Measurements from ENCODE around the gene RREB1. TPM values are rescaled to one million over a fixed set of nuclear protein-coding genes. Genes with fewer than 3 reads are reported as not detected.

The RREB1 gene
- total and polyA plus RNA-seq, 2 of the 4 experiments (the other 2 are of a cell fraction) = 8.4 to 14.5 TPM

GRCh38 chr6:7139835-7140470 lies 32.2 kb downstream of the RREB1 start:
- H4K8ac ChIP-seq (ENCODE audit: low read depth in 2 of 2, low read length in 2 of 2) = peak overlapping the region in 1 of 2 experiments; percentile 92; a peak in 1 of 4 replicates
- intact Hi-C loops (cut with micrococcal nuclease) (loop anchor here (10.0 kb wide), 1 partner anchor 415 kb away; no protein-coding TSS in a partner anchor), in situ Hi-C loops (cut with MboI; ENCODE audit: low sequenced_read_pairs) (no loop called here), dilution Hi-C loops (cut with HindIII; ENCODE audit: low sequenced_read_pairs, unreplicated experiment) (no loop called here)
- no peak overlapping the region for H3K9ac ChIP-seq (ENCODE audit: low read depth, low read length)
- no peak overlapping the region for H3K4ac ChIP-seq (ENCODE audit: low read depth, low read length)
- H2BK20ac ChIP-seq (ENCODE audit: low read depth, low read length) = no peak overlapping the region
- H2BK120ac ChIP-seq (ENCODE audit: low read depth, low read length) = no peak overlapping the region
- H3K9me1 ChIP-seq (ENCODE audit: insufficient read depth, low read length) = peaks cover 14% of the 10 kb centered on the region
- CTCF ChIA-PET = no interaction called here
- no peak overlapping the region for H3K27ac ChIP-seq (ENCODE audit: insufficient read depth, low read length)
- no peaks in the 10 kb centered on the region for H3K36me3 ChIP-seq (ENCODE audit: control insufficient read depth, insufficient read depth, low read length)
- H3K14ac ChIP-seq (replicated peaks; ENCODE audit: low read depth, low read length) = no peak overlapping the region
- H3K4me2 ChIP-seq (ENCODE audit: low read depth, low read length) = no peak overlapping the region; the same call in 1 of the 2 replicates
- peaks cover 22 to 67% of the 10 kb centered on the region in 2 experiments for H3K79me1 ChIP-seq (ENCODE audit: low read depth in 1 of 2, low read length in 2 of 2)
- DNase-seq (no peak), ATAC-seq (ENCODE audit: low read depth) (no peak)
- H3K9me3 ChIP-seq (ENCODE audit: control insufficient read depth, insufficient read depth, low read length) = no peaks in the 10 kb centered on the region
- H3K27me3 ChIP-seq (ENCODE audit: control insufficient read depth, insufficient read depth, low read length) = no peaks in the 10 kb centered on the region
- H3K18ac ChIP-seq (ENCODE audit: low read depth, low read length) = no peak overlapping the region
- H3K23ac ChIP-seq (ENCODE audit: low read depth, low read length) = peak overlapping the region; percentile 78; the same call in 1 of the 2 replicates
- no peak overlapping the region for H2AK9ac ChIP-seq (replicated peaks; ENCODE audit: low read depth, low read length, poor library complexity)
- H3K4me1 ChIP-seq (ENCODE audit: control insufficient read depth, insufficient read depth, low read length) = peaks cover 18% of the 10 kb centered on the region
- no peak overlapping the region for H4K91ac ChIP-seq (ENCODE audit: insufficient read depth, low read depth, low read length)
- WGBS, 2 experiments (ENCODE audit: extremely low coverage in 2 of 2, insufficient read length in 1 of 2) = no CpG with 5 or more reads among the region's 7 CpGs
- H4K20me1 ChIP-seq (ENCODE audit: insufficient read depth, low read length) = peaks cover 25% of the 10 kb centered on the region
- no peak overlapping the region for H2AFZ ChIP-seq (replicated peaks; ENCODE audit: low read length, poor library complexity)
- no peak overlapping the region for H3K56ac ChIP-seq (ENCODE audit: extremely low read depth, insufficient read depth, low read length)
- H3K4me3 ChIP-seq (ENCODE audit: insufficient read depth, low read depth, low read length) = no peak overlapping the region
- BruUV-seq (replicated peaks) = no TSS peak
- no peak overlapping the region for H4K5ac ChIP-seq (ENCODE audit: low read depth, low read length)
- peak overlapping the region; percentile 96 for H2BK5ac ChIP-seq (ENCODE audit: low read depth, low read length, poor library complexity, severe bottlenecking)
- H2AK5ac ChIP-seq (ENCODE audit: low read depth, low read length) = no peak overlapping the region
- TF ChIP-seq NFE2L2 (IDR thresholded peaks at IDR 0.05; ENCODE audit: low read depth, low read length) = no peak
- TF ChIP-seq, protein P1, sequence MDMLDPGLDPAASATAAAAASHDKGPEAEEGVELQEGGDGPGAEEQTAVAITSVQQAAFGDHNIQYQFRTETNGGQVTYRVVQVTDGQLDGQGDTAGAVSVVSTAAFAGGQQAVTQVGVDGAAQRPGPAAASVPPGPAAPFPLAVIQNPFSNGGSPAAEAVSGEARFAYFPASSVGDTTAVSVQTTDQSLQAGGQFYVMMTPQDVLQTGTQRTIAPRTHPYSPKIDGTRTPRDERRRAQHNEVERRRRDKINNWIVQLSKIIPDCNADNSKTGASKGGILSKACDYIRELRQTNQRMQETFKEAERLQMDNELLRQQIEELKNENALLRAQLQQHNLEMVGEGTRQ (IDR thresholded peaks at IDR 0.05; ENCODE audit: low read depth, low read length) = no peak
- H2BK15ac ChIP-seq (ENCODE audit: low read depth, low read length) = no peak overlapping the region
- POLR2A ChIA-PET (ENCODE audit: unreplicated experiment) = interaction anchor here (0.6 kb wide), 1 partner anchor 17 kb away, joined by 3 read pairs; no protein-coding TSS in a partner anchor
